HG03469 (cell line): ENCODE results near the gene GRIA4.
A peak's percentile ranks its signal among the peaks of the same experiment; 100 is the strongest.
"Not testable (repeated sequence)": the region's sequence is repeated elsewhere in the genome, so short reads cannot be mapped to it uniquely, and the experiment has no call there.

Experiments used
- ATAC-seq: cut with Tn5 transposase; IDR thresholded peaks from one replicate; pipeline ENCODE4 v1.9.1; 2021; ENCODE audit warnings: mild to moderate bottlenecking, moderate library complexity, moderate number of reproducible peaks; ENCODE audit not compliant: unreplicated experiment

GRIA4 gene

DNA sequence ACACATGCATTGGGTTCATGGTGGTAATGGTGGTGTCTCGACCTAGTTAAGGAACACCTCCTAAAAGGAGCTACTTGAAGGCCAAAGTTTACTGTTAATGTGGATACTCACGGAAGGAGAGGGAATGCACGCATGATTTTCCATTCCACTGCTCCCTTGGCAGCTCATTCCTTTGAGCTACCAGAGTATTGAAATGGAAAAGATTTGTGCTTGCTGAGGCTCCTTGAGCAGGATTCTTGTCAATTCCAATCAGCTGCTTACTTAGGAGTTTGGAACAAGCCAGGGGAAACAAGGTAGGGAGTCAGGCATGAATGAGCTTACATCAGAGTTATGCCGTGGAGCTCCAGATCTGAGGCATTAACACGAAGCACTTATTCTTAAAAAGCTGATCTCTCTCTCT is 108.8 kb downstream of the GRIA4 start:
- no peak for ATAC-seq

DNA sequence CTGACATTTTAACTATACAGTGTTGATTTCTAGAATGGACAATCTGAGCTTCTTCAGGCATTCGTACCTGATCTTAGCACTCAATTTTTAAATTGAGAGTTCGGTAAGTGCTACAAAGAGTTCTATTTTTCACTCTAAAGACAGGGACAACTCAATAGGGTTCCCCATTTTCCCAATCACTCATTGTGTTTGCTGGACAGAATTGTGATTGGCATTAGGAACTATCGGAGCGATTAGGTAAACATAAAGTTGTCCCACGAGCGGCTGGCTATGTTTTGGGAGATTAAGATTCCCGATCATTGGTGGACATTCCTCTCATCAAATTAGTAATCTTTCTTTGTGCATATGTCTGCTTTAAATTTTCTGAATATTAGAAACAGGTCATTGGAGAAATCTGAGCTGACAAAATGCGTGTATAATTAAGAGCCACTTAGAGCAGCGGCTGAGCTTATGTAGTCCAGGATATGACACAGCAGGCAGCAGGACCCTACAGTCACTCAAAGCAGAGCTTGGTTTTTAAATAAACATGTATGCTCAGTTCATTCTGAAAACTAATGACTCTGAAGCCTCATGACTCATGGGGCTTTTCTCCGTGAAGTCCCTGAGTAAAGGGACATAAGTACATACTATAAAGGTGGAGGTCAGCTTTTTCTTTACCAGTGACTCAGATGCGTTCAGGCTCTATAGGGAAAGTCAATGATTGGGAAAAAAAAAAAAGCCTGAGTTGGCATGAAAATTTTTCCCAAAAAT is 109.4 kb downstream of the GRIA4 start:
- ATAC-seq = peak; percentile 83

GRCh38 chr11:105720096-105720495 is 110.2 kb downstream of the GRIA4 start:
- ATAC-seq = no peak

DNA sequence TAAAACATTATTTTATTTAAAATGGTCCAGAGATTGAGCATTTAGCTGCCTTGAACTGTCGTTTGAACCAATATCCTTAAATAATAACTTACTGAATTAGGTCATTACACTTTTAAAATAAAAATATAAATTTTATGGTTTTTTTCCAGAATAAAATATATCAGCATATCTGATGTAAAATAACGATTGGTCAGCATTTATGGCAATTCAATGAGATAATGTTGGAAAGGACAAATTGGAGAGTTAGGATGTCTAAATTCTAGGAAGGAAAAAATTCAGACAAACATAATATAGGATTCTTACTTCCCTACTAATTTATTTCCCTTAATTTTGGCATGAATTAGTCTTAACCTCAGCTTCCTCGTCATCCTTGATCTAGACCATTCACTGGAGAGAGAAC is 113.4 kb downstream of the GRIA4 start:
- no peak for ATAC-seq

- no peak for ATAC-seq
These were observed 122.7 kb downstream of the GRIA4 start for GRCh38 chr11:105732611-105733010.

DNA sequence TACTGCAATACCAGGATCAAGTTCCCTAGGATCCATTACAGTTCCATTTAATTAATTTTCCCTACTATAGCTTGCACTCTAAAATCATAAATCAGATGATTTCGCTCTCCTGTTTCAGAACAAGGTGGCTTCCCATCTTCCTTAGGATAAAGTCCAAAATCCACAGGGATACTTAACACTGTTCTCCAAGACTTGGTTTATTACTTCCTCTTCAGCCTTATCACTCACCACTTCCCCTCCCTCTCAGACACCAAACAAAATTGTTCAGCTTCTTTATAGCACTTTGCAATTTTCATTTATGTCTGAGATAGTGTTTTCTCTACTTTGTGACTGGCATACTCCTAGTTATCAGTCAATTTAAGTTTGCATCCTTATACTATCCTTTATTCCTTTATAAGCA is 124.6 kb downstream of the GRIA4 start:
- ATAC-seq = no peak

DNA sequence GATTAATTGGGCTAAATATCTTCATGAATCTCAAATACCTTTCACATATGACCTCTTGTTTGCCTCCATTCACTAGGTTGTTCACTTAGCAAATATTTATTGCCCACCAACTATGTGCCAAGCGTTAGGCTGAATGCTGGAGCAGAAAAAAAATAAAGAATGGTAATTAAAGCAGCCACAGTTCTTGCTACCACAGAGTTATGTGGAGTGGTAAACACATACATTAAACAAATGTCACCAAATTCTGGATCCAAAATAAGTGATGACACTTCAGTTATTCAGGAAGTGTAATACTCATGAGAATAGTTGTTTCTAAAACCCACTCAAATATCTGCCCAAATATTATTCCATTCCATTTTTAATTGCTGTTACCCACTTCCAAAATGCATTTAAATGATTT is 128.4 kb downstream of the GRIA4 start:
- ATAC-seq = no peak

- no peak for ATAC-seq
These were observed 129.3 kb downstream of the GRIA4 start for GRCh38 chr11:105738986-105739795.

DNA sequence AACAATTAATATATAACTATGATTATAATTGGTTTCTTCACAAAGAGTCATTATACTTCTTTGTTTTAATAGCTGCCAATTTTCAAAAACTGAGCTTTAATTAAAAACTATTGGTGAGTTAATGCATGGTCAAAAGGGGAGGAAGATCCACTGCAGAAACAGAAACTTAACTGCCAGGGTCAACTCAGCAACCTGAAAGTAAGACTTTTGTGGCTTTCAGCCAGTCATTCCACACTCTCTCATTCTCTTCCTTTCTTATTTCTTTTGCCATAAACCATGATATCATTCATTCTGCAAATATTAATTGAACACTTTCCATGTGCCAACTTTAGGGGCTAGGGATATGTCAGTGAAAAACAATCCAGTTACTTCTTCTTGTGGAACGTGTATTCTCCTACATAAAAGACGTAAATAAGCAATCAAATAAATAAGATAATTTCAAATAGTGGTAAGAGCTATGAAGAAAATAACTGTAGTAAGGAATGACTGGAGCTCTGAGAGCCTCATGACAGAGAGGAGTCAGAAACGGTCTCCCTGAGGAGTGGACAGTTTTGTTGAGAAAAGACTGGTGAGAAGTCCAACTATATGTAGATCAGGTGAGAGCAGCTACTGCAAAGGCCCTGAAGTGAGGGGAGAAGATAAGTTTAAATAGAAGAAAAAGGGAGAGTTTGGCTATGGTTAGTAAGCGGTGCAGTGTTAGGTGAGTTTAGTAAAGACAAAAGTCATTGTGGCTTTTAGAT is 130.5 kb downstream of the GRIA4 start:
- peak; percentile 90 for ATAC-seq

DNA sequence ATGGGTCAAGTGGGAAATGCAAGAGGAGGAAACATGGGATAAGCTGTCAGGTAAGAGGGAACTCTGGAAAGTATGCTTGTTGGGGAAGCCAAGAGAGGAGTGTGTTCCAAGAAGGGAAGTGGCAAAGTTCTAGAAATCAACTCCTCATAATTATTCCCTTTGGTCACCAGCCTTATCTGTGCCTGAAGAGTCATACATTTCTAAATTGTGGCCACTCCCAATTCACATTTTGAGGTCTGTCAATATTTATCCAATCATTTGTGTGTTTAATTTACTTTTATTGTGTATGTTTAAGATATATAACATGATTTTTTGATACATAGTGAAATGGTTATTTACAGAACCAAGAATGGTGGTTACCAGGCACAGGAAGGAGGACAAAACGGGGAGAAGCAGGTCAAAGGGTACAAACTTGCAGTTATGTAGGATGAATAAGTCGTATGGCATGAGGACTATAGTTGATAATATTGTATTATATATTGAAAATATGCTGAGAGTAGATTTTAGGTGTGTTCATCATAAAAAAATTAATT is 131.7 kb downstream of the GRIA4 start:
- no peak for ATAC-seq

GRCh38 chr11:105754260-105754659 is 144.4 kb downstream of the GRIA4 start:
- ATAC-seq = no peak

DNA sequence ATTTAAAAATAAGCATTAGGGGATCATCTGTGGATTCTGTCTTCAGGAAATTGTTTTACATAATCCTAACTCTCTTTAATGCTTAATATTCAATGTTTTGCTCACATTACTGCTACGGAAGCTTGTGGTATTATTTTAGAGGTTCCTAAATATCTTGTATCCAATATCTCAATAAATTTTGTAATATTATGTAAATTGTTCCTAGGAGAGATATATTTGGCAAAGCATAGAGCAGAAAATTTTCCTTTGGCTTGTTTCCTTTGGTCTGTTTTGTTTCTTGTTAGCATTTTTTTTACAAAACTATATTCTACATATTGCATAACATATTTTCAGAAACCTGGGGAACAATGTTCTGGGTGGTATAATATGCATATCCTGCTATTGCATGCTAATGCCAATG is 144.8 kb downstream of the GRIA4 start:
- ATAC-seq = no peak

- ATAC-seq = no peak
These were observed 147.2 kb downstream of the GRIA4 start for GRCh38 chr11:105757107-105757506.

DNA sequence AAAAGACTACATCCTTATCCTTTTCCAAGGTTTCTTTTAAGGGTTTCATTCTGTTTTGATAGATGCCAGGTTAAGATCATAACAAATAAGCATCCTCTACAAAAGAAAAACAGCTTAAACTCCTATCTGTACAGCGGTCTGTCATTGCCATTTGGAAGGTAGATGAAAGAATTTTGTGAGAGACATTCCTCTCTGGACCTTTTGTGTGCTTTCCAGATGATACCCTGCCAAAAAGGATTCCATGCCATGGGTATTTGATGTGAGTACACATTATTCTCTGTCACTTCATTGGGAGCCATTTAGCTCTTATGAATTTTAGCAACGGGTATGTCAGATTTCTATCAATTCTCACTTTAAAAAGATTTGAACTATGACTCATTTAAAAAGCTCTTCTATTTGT is 153.7 kb downstream of the GRIA4 start:
- no peak for ATAC-seq

DNA sequence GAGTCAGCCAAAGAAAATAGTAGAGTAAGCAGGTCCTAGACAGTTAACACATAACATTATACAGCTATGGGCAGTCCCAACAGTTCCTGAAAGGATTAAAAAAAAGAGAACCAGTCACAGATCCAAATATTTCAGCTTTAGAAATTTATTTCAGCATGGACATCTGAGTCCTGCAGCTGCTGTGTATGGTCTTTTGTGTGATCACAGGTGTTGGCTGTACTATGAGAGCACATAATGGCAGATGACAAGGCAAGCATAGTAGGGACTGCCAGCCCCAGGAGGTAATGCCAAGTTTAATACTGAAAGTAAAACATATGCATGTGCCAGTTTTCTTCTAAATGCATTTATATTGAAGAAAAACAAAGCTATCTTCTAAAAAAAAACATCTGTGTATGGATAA is 158.1 kb downstream of the GRIA4 start:
- ATAC-seq = no peak

GRCh38 chr11:105769627-105770026 is 159.8 kb downstream of the GRIA4 start:
- no peak for ATAC-seq

DNA sequence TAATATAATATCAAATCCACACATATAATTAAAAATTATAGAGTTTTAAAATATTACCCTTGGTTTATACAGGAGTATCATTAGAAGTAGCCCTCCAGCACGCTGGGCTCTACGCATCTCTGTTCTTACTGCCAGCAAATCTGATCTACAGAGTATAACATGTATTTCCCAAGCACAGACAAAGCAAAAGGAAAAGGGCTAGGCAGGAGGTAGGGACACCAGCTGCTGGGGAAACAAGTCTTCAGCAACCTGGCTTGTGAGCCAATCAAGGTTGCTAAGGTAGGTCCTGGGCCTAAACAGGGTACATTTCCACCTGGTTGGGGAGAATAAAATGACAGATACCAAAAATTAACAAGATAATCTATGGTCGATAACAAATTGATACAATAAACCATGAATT is 163.6 kb downstream of the GRIA4 start:
- ATAC-seq = not testable (repeated sequence)

DNA sequence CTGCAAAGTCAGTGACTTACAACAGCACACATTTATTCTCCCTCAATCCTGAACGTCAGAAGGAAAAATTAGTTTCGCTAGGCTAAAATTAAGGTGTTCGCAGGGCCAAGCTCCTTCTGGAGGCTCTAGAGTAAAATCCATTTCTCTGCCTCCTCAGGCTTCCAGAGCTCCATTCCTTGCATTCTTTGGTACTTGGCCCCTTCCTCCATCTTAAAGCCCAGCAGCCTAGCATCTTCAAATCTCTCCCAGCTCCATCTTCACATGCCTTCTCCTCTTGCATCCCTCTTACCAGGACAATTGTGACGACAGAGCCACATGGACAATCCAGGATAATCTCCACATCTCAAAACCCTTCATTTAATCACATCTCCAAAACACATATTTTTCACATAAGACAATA is 165.0 kb downstream of the GRIA4 start:
- ATAC-seq = no peak

- no peak for ATAC-seq
These were observed 171.1 kb downstream of the GRIA4 start for GRCh38 chr11:105780781-105781525.

DNA sequence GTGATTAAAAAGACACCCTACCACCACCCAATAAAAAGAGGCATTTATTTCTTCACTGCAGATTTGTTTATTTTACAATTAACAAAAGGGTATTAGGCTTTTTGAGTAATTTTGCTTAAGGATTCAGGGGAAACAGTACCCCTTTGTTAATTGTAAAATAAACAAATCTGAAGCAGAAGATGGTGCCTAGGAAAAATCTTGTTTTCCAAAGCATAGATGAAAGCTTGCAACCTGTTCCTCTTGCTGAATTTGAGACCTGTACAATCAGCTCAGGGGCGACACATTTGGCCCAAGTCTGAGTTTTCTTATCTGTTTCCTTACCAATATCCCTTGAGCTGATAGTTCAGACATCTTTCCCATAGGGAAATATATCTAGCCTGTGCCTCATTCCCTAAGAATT is 171.9 kb downstream of the GRIA4 start:
- no peak for ATAC-seq

- ATAC-seq = no peak
These were observed 173.3 kb downstream of the GRIA4 start for GRCh38 chr11:105783216-105783615.
